HG02840 (cell line): Measurements from ENCODE around the gene MAP3K6.

Source experiments
- ATAC-seq: cut with Tn5 transposase; IDR thresholded peaks from one replicate; pipeline ENCODE4 v1.9.1; 2021; ENCODE audit warnings: mild to moderate bottlenecking, moderate library complexity, moderate number of reproducible peaks; ENCODE audit not compliant: unreplicated experiment, low FRiP score

Gene MAP3K6

GRCh38 chr1:27357281-27358037 lies 9.3 kb downstream of the MAP3K6 start:
- ATAC-seq, result no peak

- no peak for ATAC-seq
Observed at GRCh38 chr1:27356619-27357280, 10.0 kb downstream of the MAP3K6 start.

- no peak for ATAC-seq
Observed at GRCh38 chr1:27356277-27356618, 10.5 kb downstream of the MAP3K6 start.

GRCh38 chr1:27355683-27356082 lies 11.1 kb downstream of the MAP3K6 start:
- no peak for ATAC-seq

- no peak for ATAC-seq
Observed at GRCh38 chr1:27353629-27354028, 13.1 kb downstream of the MAP3K6 start.

- no peak for ATAC-seq
Observed at GRCh38 chr1:27353166-27353565, 13.6 kb downstream of the MAP3K6 start.

- no peak for ATAC-seq
Observed at GRCh38 chr1:27351541-27352107, 15.1 kb downstream of the MAP3K6 start.

GRCh38 chr1:27350663-27351540 lies 15.9 kb downstream of the MAP3K6 start:
- no peak for ATAC-seq

GRCh38 chr1:27349784-27350662 lies 16.7 kb downstream of the MAP3K6 start:
- no peak for ATAC-seq

- no peak for ATAC-seq
Observed at GRCh38 chr1:27348861-27349783, 17.6 kb downstream of the MAP3K6 start.

GRCh38 chr1:27346991-27347624 lies 19.7 kb downstream of the MAP3K6 start:
- no peak for ATAC-seq

- no peak for ATAC-seq
Observed at GRCh38 chr1:27346357-27346756, 20.4 kb downstream of the MAP3K6 start.

GRCh38 chr1:27345272-27345671 lies 21.5 kb downstream of the MAP3K6 start:
- no peak for ATAC-seq

GRCh38 chr1:27343639-27344025 lies 23.1 kb downstream of the MAP3K6 start:
- ATAC-seq, result no peak

- no peak for ATAC-seq
Observed at GRCh38 chr1:27342778-27343638, 23.8 kb downstream of the MAP3K6 start.

- ATAC-seq, result no peak
Observed at GRCh38 chr1:27342391-27342777, 24.4 kb downstream of the MAP3K6 start.

- no peak for ATAC-seq
Observed at GRCh38 chr1:27341525-27342252, 25.1 kb downstream of the MAP3K6 start, which contains the start of gene SYTL1. TSS of gene SYTL1 (plus strand) at chr1:27342022. CDS start at chr1:27345335, 3,313 bp downstream.
